Measurements from ENCODE around the gene USP28.
A peak's percentile ranks its signal among the peaks of the same experiment; 100 is the strongest.

The USP28 gene

DNA sequence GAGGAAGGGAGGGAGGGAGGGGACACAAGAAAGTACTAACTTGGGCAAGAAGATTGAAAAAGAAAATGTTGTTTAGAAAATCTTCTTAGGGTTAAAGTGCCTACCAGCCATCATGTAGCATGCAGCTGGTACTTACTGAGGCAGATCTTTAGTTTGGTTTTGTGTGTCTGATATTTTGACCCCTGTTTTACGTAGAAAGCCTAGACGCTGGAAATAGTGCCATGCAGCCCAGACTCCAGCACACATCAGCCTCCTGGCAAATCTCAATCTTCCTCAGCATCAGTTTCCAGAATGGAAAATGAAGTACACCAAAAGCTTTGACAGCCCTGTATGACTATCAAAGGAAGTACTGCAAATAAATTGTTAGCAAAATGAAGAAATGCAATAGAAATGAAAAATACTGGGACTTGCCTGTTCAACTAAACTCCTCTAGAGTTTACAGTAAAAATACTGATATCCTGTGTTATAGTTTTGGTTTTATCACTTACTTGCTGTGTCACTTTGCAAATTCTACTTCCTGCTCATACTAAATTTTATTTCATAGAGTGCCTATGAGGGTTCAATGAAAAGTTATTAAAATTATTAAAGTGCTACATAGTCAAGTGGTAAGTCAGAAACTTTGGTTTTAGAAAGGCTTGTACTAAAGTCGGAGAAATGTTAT, 7.4 kb downstream of the USP28 start:
- TF ChIP-seq, protein P1, sequence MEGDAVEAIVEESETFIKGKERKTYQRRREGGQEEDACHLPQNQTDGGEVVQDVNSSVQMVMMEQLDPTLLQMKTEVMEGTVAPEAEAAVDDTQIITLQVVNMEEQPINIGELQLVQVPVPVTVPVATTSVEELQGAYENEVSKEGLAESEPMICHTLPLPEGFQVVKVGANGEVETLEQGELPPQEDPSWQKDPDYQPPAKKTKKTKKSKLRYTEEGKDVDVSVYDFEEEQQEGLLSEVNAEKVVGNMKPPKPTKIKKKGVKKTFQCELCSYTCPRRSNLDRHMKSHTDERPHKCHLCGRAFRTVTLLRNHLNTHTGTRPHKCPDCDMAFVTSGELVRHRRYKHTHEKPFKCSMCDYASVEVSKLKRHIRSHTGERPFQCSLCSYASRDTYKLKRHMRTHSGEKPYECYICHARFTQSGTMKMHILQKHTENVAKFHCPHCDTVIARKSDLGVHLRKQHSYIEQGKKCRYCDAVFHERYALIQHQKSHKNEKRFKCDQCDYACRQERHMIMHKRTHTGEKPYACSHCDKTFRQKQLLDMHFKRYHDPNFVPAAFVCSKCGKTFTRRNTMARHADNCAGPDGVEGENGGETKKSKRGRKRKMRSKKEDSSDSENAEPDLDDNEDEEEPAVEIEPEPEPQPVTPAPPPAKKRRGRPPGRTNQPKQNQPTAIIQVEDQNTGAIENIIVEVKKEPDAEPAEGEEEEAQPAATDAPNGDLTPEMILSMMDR (IDR thresholded peaks at IDR 0.05; ENCODE audit: insufficient read depth, missing control alignments): no peak
- DNase-seq (ENCODE audit: insufficient read length, low spot score): no peak
- FAIRE-seq: no peak

DNA sequence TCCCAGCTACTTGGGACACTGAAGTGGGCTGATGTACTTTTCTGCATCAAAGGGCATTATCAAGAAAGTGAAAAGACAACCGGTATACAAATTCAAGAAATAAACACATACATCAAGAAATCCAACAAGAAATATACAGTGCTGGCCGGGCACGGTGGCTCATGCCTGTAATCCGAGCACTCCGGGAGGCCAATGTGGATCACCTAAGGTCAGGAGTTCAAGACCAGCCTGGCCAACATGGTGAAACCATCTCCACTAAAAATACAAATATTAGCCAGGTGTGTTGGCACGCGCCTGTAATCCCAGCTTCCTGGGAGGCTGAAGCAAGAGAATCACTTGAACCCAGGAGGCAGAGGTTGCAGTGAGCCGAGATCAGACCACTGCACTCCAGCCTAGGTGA, 9.5 kb downstream of the USP28 start:
- TF ChIP-seq, protein P1 (IDR thresholded peaks at IDR 0.05; ENCODE audit: insufficient read depth, missing control alignments): no peak
- DNase-seq (ENCODE audit: insufficient read length, low spot score): no peak
- FAIRE-seq: no peak

DNA sequence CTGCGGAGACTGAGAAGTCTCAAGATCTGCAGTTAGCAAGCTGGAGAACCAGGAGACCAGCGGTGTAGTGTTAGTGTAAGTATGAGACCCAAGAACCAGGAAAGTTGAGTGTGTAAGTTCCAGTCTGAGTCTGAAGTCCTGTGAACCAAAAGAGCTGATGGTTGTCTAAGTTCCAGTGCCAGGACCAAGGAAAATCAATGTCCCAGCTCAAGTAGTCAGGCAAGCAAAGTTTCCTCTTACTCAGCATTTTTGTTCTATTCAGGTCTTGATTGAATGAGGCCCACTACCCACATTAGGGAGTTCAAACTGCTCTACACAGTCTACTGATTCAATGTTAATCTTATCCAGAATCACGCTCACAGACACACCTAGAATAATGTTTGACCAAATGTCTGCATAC, 11.0 kb downstream of the USP28 start:
- DNase-seq (ENCODE audit: insufficient read length, low spot score): no peak
- TF ChIP-seq, protein P1 (IDR thresholded peaks at IDR 0.05; ENCODE audit: insufficient read depth, missing control alignments): no peak
- FAIRE-seq: no peak

DNA sequence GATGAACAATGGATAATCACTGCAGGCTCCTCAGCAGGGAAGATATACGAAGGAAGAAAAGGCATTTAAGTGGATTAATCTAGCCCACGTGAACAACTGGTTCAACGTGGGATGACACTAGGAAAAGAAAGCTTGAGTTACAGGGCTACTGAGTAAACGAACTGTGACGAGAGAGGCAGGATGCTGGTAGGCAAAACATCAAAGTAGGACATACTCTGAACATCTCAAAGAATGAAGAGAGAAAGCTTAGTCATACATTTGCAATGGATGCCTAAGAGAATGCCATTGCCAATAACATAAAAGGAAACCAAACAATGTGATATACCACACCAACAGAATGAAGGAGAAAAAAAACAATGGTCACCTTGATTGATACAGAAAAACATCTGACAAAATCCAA, 12.9 kb downstream of the USP28 start:
- DNase-seq (ENCODE audit: insufficient read length, low spot score) (no peak), FAIRE-seq (no peak)
- TF ChIP-seq, protein P1 (IDR thresholded peaks at IDR 0.05; ENCODE audit: insufficient read depth, missing control alignments): no peak

DNA sequence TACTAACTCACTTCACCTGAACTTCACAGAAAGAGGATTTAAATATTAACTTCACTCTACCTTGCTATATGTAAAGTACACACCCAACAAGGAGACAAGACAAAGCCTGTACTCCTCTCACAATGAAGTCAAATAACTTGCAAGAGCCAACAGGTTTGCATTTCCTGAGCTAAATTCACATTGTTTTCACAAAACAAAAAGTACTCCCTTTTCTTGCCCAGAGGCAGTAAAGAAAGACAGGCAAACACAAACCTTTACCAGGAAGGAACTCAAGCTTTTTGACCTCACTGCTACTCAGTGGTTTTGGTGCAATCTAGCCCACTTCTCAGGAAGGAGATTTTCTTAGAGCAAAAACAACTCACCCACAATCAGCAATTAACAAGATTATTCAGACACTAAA, 15.7 kb downstream of the USP28 start:
- FAIRE-seq (peak; percentile 61), DNase-seq (ENCODE audit: insufficient read length, low spot score) (no peak)
- TF ChIP-seq, protein P1 (IDR thresholded peaks at IDR 0.05; ENCODE audit: insufficient read depth, missing control alignments): no peak

DNA sequence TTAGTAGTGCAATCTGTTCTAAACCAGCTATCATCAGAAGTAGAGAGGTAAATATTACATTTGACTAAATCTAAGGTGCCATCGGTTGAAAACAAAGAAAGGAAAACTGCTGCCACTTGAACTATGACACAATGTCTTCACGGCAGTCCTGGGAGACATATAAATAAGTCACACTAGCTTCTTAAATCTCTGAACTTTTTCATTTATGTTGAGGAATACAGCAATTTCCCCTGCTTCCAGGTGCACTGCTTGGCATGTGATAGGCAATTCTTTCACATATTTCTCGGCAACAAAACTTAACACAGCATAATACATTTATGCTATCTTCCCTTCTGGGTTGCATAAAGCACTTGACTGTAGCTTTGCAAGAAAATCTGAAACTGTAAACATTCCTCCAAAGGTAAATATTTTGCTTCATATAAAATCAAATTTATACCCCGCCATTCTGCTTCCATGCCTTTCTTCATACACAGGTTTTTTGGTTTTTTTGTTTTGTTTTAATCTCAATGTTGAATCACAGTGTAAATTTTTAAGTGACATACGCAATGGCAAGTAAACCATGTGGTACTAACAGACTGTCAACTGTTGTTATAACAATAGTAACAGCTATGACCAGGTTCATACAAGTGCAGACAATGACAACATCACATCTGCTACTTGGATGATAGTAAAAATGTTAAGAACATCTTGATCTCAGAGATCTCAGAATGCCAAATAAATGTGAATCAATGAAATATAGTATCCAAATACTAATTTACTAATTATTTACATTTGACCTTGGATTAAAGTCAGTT, 18.2 kb downstream of the USP28 start:
- TF ChIP-seq, protein P1 (IDR thresholded peaks at IDR 0.05; ENCODE audit: insufficient read depth, missing control alignments): no peak
- FAIRE-seq: no peak
- DNase-seq (ENCODE audit: insufficient read length, low spot score): no peak

DNA sequence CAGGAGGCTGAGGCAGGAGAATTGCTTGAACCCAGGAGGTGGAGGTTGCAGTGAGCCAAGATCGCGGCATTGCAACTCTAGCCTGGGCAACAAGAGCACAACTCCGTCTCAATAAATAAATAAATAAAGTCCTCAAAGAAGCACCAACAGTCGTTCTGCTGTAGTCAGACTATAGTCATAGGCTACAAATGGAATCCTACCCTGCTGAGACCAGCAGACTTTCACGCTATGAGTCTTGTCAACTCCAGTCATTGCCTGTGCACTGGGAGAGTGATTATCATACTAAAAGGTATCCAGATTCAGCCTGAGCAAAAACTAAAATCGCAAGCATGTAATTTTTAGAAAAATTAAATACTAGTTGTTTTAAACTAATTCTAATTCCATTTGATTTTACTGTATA, 19.6 kb downstream of the USP28 start:
- TF ChIP-seq, protein P1 (IDR thresholded peaks at IDR 0.05; ENCODE audit: insufficient read depth, missing control alignments): no peak
- FAIRE-seq (no peak), DNase-seq (ENCODE audit: insufficient read length, low spot score) (no peak)
